Naive thymus-derived CD4-positive, alpha-beta T cell (primary cell): ENCODE data around the gene SMYD3. TPM values are rescaled to one million over a fixed set of nuclear protein-coding genes. Genes with fewer than 3 reads are reported as not detected.

Experiments used
- ATAC-seq: fragments of 150-1000 bp; cut with Tn5 transposase; 2 replicates; pipeline ENCODE4 v1.10.0; 2021; ENCODE audit warnings: mild to moderate bottlenecking, moderate library complexity
- CTCF ChIA-PET: fragments of 350-600 bp; sonication (Branson Sonifier 250); formaldehyde crosslinking; loops from one replicate; lab custom pipeline; 2021; ENCODE audit warnings: antibody characterized with exemption; lab: Charles Lee
- POLR2A ChIA-PET: fragments of 350-600 bp; sonication (Branson Sonifier 250); formaldehyde crosslinking; loops from one replicate; lab custom pipeline; 2021; ENCODE audit warnings: antibody characterized with exemption, inconsistent platforms; lab: Charles Lee
- DNase-seq, 9 donors: peaks; one replicate each; pipeline versions ENCODE4 v3.0.0 to v3.0.0-alpha.2; 2020 to 2022; ENCODE audit warnings: mixed read lengths in 1 of 9
- H3K27ac ChIP-seq: one replicate; pipeline ENCODE4 v1.7.0; 2013; ENCODE audit warnings: mild to moderate bottlenecking, low read depth, low read length, moderate library complexity
- H3K27me3 ChIP-seq, 2 donors: one replicate each; pipeline ENCODE4 v1.7.0; 2013; ENCODE audit warnings: low read length in 2 of 2, mild to moderate bottlenecking in 2 of 2, moderate library complexity in 2 of 2; ENCODE audit not compliant: control insufficient read depth in 2 of 2, insufficient read depth in 2 of 2
- H3K36me3 ChIP-seq, 3 experiments: 1 replicate in 2 of 3; 2 replicates in 1 of 3; pipeline ENCODE4 v1.7.0; 2013; ENCODE audit warnings: low read length in 3 of 3, mild to moderate bottlenecking in 3 of 3, moderate library complexity in 1 of 3; ENCODE audit not compliant: insufficient read depth in 3 of 3, control insufficient read depth in 2 of 3
- H3K4me1 ChIP-seq, 2 donors: one replicate each; pipeline ENCODE4 v1.7.0; 2013; ENCODE audit warnings: low read length in 2 of 2, mild to moderate bottlenecking in 2 of 2, moderate library complexity in 1 of 2; ENCODE audit not compliant: control insufficient read depth in 2 of 2, insufficient read depth in 2 of 2
- H3K4me3 ChIP-seq: 2 replicates; pipeline ENCODE4 v1.7.0; 2013; ENCODE audit warnings: mild to moderate bottlenecking, low read length
- H3K9me3 ChIP-seq, 3 experiments: 1 replicate in 2 of 3; 2 replicates in 1 of 3; pipeline ENCODE4 v1.7.0; 2013; ENCODE audit warnings: low read length in 3 of 3; ENCODE audit not compliant: control insufficient read depth in 2 of 3
- H3K27ac Mint-ChIP-seq, 9 donors: one replicate each; pipeline ENCODE4 v1.8.0; 2020 to 2022; ENCODE audit warnings: mixed read lengths in 9 of 9, mild to moderate bottlenecking in 8 of 9, moderate library complexity in 5 of 9, inconsistent platforms in 2 of 9
- H3K27me3 Mint-ChIP-seq, 5 donors: one replicate each; pipeline ENCODE4 v1.8.0; 2021 to 2022; ENCODE audit warnings: mixed read lengths in 5 of 5, mild to moderate bottlenecking in 1 of 5
- H3K36me3 Mint-ChIP-seq, 5 donors: one replicate each; pipeline ENCODE4 v1.8.0; 2020 to 2022; ENCODE audit warnings: mixed read lengths in 5 of 5, mild to moderate bottlenecking in 3 of 5, inconsistent platforms in 1 of 5
- H3K4me1 Mint-ChIP-seq, 7 donors: one replicate each; pipeline ENCODE4 v1.8.0; 2020 to 2022; ENCODE audit warnings: mixed read lengths in 7 of 7, mild to moderate bottlenecking in 3 of 7, inconsistent platforms in 1 of 7
- H3K4me3 Mint-ChIP-seq, 10 donors: one replicate each; pipeline ENCODE4 v1.8.0; 2020 to 2022; ENCODE audit warnings: mild to moderate bottlenecking in 10 of 10, mixed read lengths in 10 of 10, moderate library complexity in 6 of 10, inconsistent platforms in 2 of 10
- H3K9me3 Mint-ChIP-seq, 11 donors: one replicate each; pipeline ENCODE4 v1.8.0; 2020 to 2022; ENCODE audit warnings: mixed read lengths in 11 of 11, mild to moderate bottlenecking in 4 of 11, inconsistent platforms in 1 of 11, moderate library complexity in 1 of 11
- intact Hi-C, 2 donors: fragments of 100-400 bp; cut with micrococcal nuclease; formaldehyde crosslinking; loops; one replicate each; pipeline ENCODE4 v1.15.1; 2023
- polyA plus RNA-seq, 2 donors: library from polyadenylated mRNA; unstranded; fragments of 300-500 nt; fragmentation: Illumina TruSeq; gene quantifications; one replicate each; pipeline ENCODE4 v1.2.3, GENCODE V29; 2021
- total RNA-seq, 6 experiments: library from RNA in 5 of 6; stranded (reverse) in 5 of 6; gene quantifications; 1 replicate in 5 of 6; 2 replicates in 1 of 6; pipeline ENCODE4 v1.2.3 and lab custom pipeline; 2021 to 2026

SMYD3 gene
- total and polyA plus RNA-seq, 7 experiments from 2014 or later, result 19.5 to 28.6 (median 24.4) TPM

- ChIA-PET POLR2A (no interaction called here), CTCF (no interaction called here)
- H3K4me1 ChIP-seq, result no peaks in the 10 kb centered on the region
- H3K9me3 Mint-ChIP-seq, result peaks cover 0 to 48% (median 14%) of the 10 kb centered on the region in 11 donors
- no peaks in the 10 kb centered on the region for H3K36me3 ChIP-seq
- H3K4me1 Mint-ChIP-seq, result peaks cover 0 to 6% (median 0%) of the 10 kb centered on the region in 7 donors
- H3K27me3 Mint-ChIP-seq, result no peaks in the 10 kb centered on the region
- H3K4me3 Mint-ChIP-seq, result no peak overlapping the region
- intact Hi-C loops, result no loop called here
- H3K27ac Mint-ChIP-seq, result no peak overlapping the region
- H3K36me3 Mint-ChIP-seq, result peaks cover 0 to 56% (median 45%) of the 10 kb centered on the region in 5 donors
- peaks cover 0 to 4% (median 0%) of the 10 kb centered on the region in 3 experiments for H3K9me3 ChIP-seq
- ATAC-seq (no peak), DNase-seq (no peak)
- no peaks in the 10 kb centered on the region for H3K27me3 ChIP-seq
- no peak overlapping the region for H3K27ac ChIP-seq
- no peak overlapping the region for H3K4me3 ChIP-seq
These were observed 110.0 kb downstream of the SMYD3 start for GRCh38 chr1:246397046-246397445.

GRCh38 chr1:246396322-246396721 is 110.8 kb downstream of the SMYD3 start:
- no peak overlapping the region for H3K27ac Mint-ChIP-seq

GRCh38 chr1:246394121-246394520 is 113.0 kb downstream of the SMYD3 start:
- H3K4me1 ChIP-seq, result no peaks in the 10 kb centered on the region
- peaks cover 7 to 68% (median 27%) of the 10 kb centered on the region in 11 donors for H3K9me3 Mint-ChIP-seq

More at GRCh38 chr1:246396322-246396721, 110.8 kb downstream of the SMYD3 start:
- no peak for ATAC-seq
- H3K27me3 ChIP-seq, result no peaks in the 10 kb centered on the region
- Mint-ChIP-seq H3K4me3 (no peak overlapping the region), H3K4me1 (peaks cover 0 to 6% (median 0%) of the 10 kb centered on the region in 7 donors), H3K9me3 (peaks cover 2 to 55% (median 19%) of the 10 kb centered on the region in 11 donors), H3K27me3 (no peaks in the 10 kb centered on the region), H3K36me3 (peaks cover 3 to 63% (median 53%) of the 10 kb centered on the region in 5 donors)
- ChIA-PET POLR2A (no interaction called here), CTCF (no interaction called here)
- no peak overlapping the region for H3K27ac ChIP-seq
- no peak for DNase-seq
- H3K36me3 ChIP-seq, result no peaks in the 10 kb centered on the region
- intact Hi-C loops, result no loop called here
- peaks cover 0 to 11% (median 0%) of the 10 kb centered on the region in 3 experiments for H3K9me3 ChIP-seq
- no peaks in the 10 kb centered on the region for H3K4me1 ChIP-seq
- no peak overlapping the region for H3K4me3 ChIP-seq

GRCh38 chr1:246390855-246391254 is 116.2 kb downstream of the SMYD3 start:
- intact Hi-C loops, result no loop called here
- Histone ChIP-seq H3K27ac (no peak overlapping the region), H3K4me1 (no peaks in the 10 kb centered on the region), H3K36me3 (no peaks in the 10 kb centered on the region), H3K4me3 (no peak overlapping the region), H3K27me3 (no peaks in the 10 kb centered on the region), H3K9me3 (peaks cover 0 to 14% (median 0%) of the 10 kb centered on the region in 3 experiments)
- H3K36me3 Mint-ChIP-seq, result peaks cover 6 to 52% (median 44%) of the 10 kb centered on the region in 5 donors
- peaks cover 0 to 4% (median 0%) of the 10 kb centered on the region in 7 donors for H3K4me1 Mint-ChIP-seq
- CTCF ChIA-PET, result interaction anchor here (0.7 kb wide), 1 partner anchor 86 kb away, joined by 3 read pairs; no protein-coding TSS in a partner anchor
- no peak for DNase-seq
- no peak overlapping the region for H3K27ac Mint-ChIP-seq
- no peaks in the 10 kb centered on the region for H3K27me3 Mint-ChIP-seq
- H3K4me3 Mint-ChIP-seq, result no peak overlapping the region
- H3K9me3 Mint-ChIP-seq, result peaks cover 7 to 41% (median 22%) of the 10 kb centered on the region in 11 donors
- no peak for ATAC-seq
- POLR2A ChIA-PET, result no interaction called here

More at GRCh38 chr1:246394121-246394520, 113.0 kb downstream of the SMYD3 start:
- Histone ChIP-seq H3K27ac (no peak overlapping the region), H3K4me3 (no peak overlapping the region), H3K27me3 (no peaks in the 10 kb centered on the region), H3K9me3 (peaks cover 0 to 14% (median 0%) of the 10 kb centered on the region in 3 experiments), H3K36me3 (no peaks in the 10 kb centered on the region)
- CTCF ChIA-PET, result no interaction called here
- Mint-ChIP-seq H3K36me3 (peaks cover 6 to 71% (median 59%) of the 10 kb centered on the region in 5 donors), H3K27me3 (no peaks in the 10 kb centered on the region), H3K4me1 (peaks cover 0 to 4% (median 0%) of the 10 kb centered on the region in 7 donors), H3K4me3 (no peak overlapping the region), H3K27ac (no peak overlapping the region)
- ATAC-seq (no peak), DNase-seq (no peak)
- intact Hi-C loops, result no loop called here
- POLR2A ChIA-PET, result no interaction called here

GRCh38 chr1:246384616-246385015 is 122.5 kb downstream of the SMYD3 start:
- H3K4me3 ChIP-seq, result no peak overlapping the region
- Mint-ChIP-seq H3K4me3 (no peak overlapping the region), H3K4me1 (peaks cover 0 to 7% (median 0%) of the 10 kb centered on the region in 7 donors), H3K27ac (no peak overlapping the region), H3K9me3 (no peaks in the 10 kb centered on the region), H3K36me3 (peaks cover 0 to 22% (median 5%) of the 10 kb centered on the region in 5 donors), H3K27me3 (no peaks in the 10 kb centered on the region)
- intact Hi-C loops, result no loop called here
- H3K27ac ChIP-seq, result no peak overlapping the region
- ATAC-seq (no peak), DNase-seq (no peak)
- H3K4me1 ChIP-seq, result no peaks in the 10 kb centered on the region
- ChIA-PET CTCF (no interaction called here), POLR2A (no interaction called here)
- H3K27me3 ChIP-seq, result no peaks in the 10 kb centered on the region
- no peaks in the 10 kb centered on the region for H3K9me3 ChIP-seq
- H3K36me3 ChIP-seq, result no peaks in the 10 kb centered on the region

- Mint-ChIP-seq H3K9me3 (no peaks in the 10 kb centered on the region), H3K36me3 (peaks cover 0 to 22% (median 5%) of the 10 kb centered on the region in 5 donors), H3K27ac (no peak overlapping the region), H3K4me1 (peaks cover 0 to 7% (median 0%) of the 10 kb centered on the region in 7 donors), H3K4me3 (no peak overlapping the region), H3K27me3 (no peaks in the 10 kb centered on the region)
- Histone ChIP-seq H3K4me1 (no peaks in the 10 kb centered on the region), H3K27ac (no peak overlapping the region), H3K36me3 (no peaks in the 10 kb centered on the region), H3K4me3 (no peak overlapping the region), H3K9me3 (no peaks in the 10 kb centered on the region), H3K27me3 (no peaks in the 10 kb centered on the region)
- POLR2A ChIA-PET, result no interaction called here
- DNase-seq (no peak), ATAC-seq (no peak)
- CTCF ChIA-PET, result no interaction called here
- intact Hi-C loops, result no loop called here
These were observed 123.3 kb downstream of the SMYD3 start for GRCh38 chr1:246383791-246384190.

- H3K27me3 ChIP-seq, result no peaks in the 10 kb centered on the region
- H3K36me3 ChIP-seq, result no peaks in the 10 kb centered on the region
- Mint-ChIP-seq H3K36me3 (peaks cover 0 to 22% (median 5%) of the 10 kb centered on the region in 5 donors), H3K27me3 (no peaks in the 10 kb centered on the region), H3K4me1 (peaks cover 0 to 7% (median 0%) of the 10 kb centered on the region in 7 donors), H3K9me3 (no peaks in the 10 kb centered on the region), H3K27ac (no peak overlapping the region), H3K4me3 (no peak overlapping the region)
- intact Hi-C loops, result no loop called here
- H3K27ac ChIP-seq, result no peak overlapping the region
- H3K4me3 ChIP-seq, result no peak overlapping the region
- ChIA-PET POLR2A (no interaction called here), CTCF (no interaction called here)
- H3K9me3 ChIP-seq, result no peaks in the 10 kb centered on the region
- H3K4me1 ChIP-seq, result no peaks in the 10 kb centered on the region
- ATAC-seq, result no peak
- no peak for DNase-seq
These were observed 123.9 kb downstream of the SMYD3 start for GRCh38 chr1:246383239-246383589.
